Fibroblast of lung (primary cell): Measurements from ENCODE around the gene EWSR1.

Source experiments
- CTCF ChIP-seq, 2 donors: IDR thresholded peaks in 1 of 2; conservative IDR thresholded peaks in 1 of 2; 1 replicate in 1 of 2; 2 replicates in 1 of 2; pipeline ENCODE4 v1.5.1; 2011 to 2012; ENCODE audit warnings: low read length in 2 of 2, control low read depth in 1 of 2, inconsistent platforms in 1 of 2, low read depth in 1 of 2, mild to moderate bottlenecking in 1 of 2
- EZH2 ChIP-seq: IDR thresholded peaks from 2 replicates; pipeline ENCODE4 v1.5.1; 2012; ENCODE audit warnings: low read length, control low read depth, mild to moderate bottlenecking; ENCODE audit errors: missing control alignments

GRCh38 chr22:29316141-29316828 is 48.2 kb downstream of the EWSR1 start:
- TF ChIP-seq CTCF (conservative IDR thresholded peaks at IDR 0.05 in 1 of 2, IDR thresholded peaks at IDR 0.05 in 1 of 2; ENCODE audit: low read depth in 1 of 2, low read length in 2 of 2) (no peak), EZH2 (peak; percentile 72)
